Stimulated activated CD4-positive, alpha-beta T cell treated with anti-CD3 and anti-CD28 coated beads, TNF-alpha, amount 100 ng/mL, for 1 hour (primary cell): ENCODE measurements around the gene PCP4.

Source experiments
- DNase-seq, 3 donors: peaks; one replicate each; pipeline ENCODE4 v3.0.0-alpha.2; 2020; ENCODE audit warnings: low read depth in 3 of 3, low spot score in 1 of 3

PCP4 gene

GRCh38 chr21:39971956-39972355 lies 104.7 kb downstream of the PCP4 start:
- DNase-seq: no peak

GRCh38 chr21:39972471-39972870 lies 105.2 kb downstream of the PCP4 start:
- no peak for DNase-seq

GRCh38 chr21:39972976-39973770 lies 105.9 kb downstream of the PCP4 start:
- no peak for DNase-seq

DNA sequence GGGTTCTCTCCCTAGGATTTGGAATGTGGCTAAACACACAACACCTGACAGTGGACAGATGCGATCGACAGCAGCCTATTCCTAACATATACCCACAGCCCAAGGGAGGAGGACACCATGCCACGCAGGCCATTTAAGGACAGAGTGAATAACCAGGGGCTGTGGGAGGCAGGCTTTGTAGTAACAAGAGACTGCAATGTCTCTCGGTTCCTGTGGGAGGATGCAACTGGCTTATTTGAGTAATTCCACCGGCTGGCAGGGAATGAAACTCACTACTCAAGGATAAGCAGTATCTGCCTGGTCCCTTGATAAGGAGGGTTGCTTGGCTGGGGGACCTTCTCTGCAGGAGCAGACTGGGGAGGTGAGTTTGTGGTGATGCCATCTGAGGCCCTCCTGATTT lies 109.6 kb downstream of the PCP4 start:
- no peak for DNase-seq
